IgD-negative memory B cell (primary cell): ENCODE results near the gene ORAI3. TPM values are rescaled to one million over a fixed set of nuclear protein-coding genes. Genes with fewer than 3 reads are reported as not detected.

Source experiments
- H3K27ac Mint-ChIP-seq, 3 donors: one replicate each; pipeline ENCODE4 v1.8.0; 2020 to 2022; ENCODE audit warnings: mild to moderate bottlenecking in 3 of 3, mixed read lengths in 3 of 3, moderate library complexity in 1 of 3
- H3K27me3 Mint-ChIP-seq: one replicate; pipeline ENCODE4 v1.8.0; 2021; ENCODE audit warnings: mixed read lengths
- H3K36me3 Mint-ChIP-seq: one replicate; pipeline ENCODE4 v1.8.0; 2020; ENCODE audit warnings: mild to moderate bottlenecking, mixed read lengths
- H3K4me1 Mint-ChIP-seq, 3 donors: one replicate each; pipeline ENCODE4 v1.8.0; 2020 to 2022; ENCODE audit warnings: mixed read lengths in 3 of 3, mild to moderate bottlenecking in 1 of 3
- H3K4me3 Mint-ChIP-seq, 4 donors: one replicate each; pipeline ENCODE4 v1.8.0; 2020 to 2022; ENCODE audit warnings: mild to moderate bottlenecking in 4 of 4, mixed read lengths in 4 of 4, moderate library complexity in 3 of 4
- H3K9me3 Mint-ChIP-seq, 3 donors: one replicate each; pipeline ENCODE4 v1.8.0; 2020 to 2021; ENCODE audit warnings: mixed read lengths in 3 of 3, mild to moderate bottlenecking in 1 of 3
- polyA plus RNA-seq: library from polyadenylated mRNA; unstranded; fragments of 300-500 nt; fragmentation: Illumina TruSeq; gene quantifications from one replicate; pipeline ENCODE4 v1.2.3, GENCODE V29; 2021

Gene ORAI3
- polyA plus RNA-seq, 1 donor from 2014 or later = 68.8 TPM

DNA sequence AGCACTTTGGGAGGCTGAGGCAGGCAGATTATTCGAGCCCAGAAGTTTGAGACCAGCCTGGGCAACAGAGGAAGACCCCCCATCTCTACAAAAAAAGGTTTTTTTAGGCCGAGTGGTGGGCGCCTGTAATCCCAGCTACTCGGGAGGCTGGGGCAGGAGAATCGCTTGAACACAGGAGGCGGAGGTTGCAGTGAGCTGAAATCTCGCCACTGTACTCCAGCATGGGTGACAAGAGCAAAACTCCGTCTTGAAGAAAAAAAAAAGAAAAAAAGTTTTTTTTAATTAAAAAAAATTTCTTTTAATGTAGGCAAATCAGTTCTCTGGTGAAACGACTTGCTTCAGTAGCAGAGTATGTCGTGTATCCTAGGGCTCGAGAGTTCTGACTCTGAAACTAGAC lies 47.1 kb downstream of the ORAI3 start:
- Mint-ChIP-seq H3K4me3 (peak overlapping the region; percentile 71 to 92 (median 89)), H3K4me1 (peaks cover 0 to 6% (median 4%) of the 10 kb centered on the region in 3 donors), H3K36me3 (no peaks in the 10 kb centered on the region), H3K27ac (peak overlapping the region in 2 of 3 donors; percentile 21 to 45), H3K9me3 (no peaks in the 10 kb centered on the region), H3K27me3 (peaks cover 2% of the 10 kb centered on the region)

DNA sequence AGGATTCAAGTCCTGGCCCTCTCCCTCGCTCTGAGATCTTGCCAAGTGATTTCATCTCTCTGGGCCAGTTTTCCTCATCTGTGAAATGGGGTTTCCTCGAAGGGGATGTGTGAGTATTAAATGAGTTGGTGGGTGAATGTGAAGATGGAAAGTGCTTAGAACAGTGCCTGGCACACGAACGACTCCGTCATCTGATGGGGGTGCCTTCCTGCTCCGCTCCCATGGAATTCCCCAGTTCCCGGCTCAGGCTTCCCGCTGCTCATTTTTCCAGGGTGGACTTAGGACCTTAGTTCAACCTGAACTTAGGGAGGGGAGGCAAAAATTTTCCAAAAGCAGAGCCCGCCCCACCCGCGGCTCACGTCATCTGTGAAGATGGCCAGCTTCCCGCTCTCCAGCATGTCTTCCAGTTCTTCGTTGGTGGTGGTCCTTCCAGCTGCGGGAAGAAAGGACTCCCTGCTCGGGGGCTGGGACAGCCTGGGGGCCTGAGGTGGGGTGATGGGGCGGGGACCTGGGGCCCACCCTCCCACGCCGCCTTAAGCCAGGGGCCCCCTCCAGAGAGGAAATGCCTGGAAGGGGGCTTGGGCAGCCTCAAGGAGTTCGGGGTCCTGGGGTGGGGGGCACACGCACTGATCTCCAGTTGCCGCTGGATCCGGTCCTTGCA lies 47.6 kb downstream of the ORAI3 start:
- H3K36me3 Mint-ChIP-seq = no peaks in the 10 kb centered on the region
- peaks cover 0 to 6% (median 4%) of the 10 kb centered on the region in 3 donors for H3K4me1 Mint-ChIP-seq
- H3K27me3 Mint-ChIP-seq = peaks cover 2% of the 10 kb centered on the region
- H3K27ac Mint-ChIP-seq = peak overlapping the region; percentile 45 to 92 (median 68)
- peak overlapping the region; percentile 78 to 97 (median 90) for H3K4me3 Mint-ChIP-seq
- H3K9me3 Mint-ChIP-seq = no peaks in the 10 kb centered on the region

DNA sequence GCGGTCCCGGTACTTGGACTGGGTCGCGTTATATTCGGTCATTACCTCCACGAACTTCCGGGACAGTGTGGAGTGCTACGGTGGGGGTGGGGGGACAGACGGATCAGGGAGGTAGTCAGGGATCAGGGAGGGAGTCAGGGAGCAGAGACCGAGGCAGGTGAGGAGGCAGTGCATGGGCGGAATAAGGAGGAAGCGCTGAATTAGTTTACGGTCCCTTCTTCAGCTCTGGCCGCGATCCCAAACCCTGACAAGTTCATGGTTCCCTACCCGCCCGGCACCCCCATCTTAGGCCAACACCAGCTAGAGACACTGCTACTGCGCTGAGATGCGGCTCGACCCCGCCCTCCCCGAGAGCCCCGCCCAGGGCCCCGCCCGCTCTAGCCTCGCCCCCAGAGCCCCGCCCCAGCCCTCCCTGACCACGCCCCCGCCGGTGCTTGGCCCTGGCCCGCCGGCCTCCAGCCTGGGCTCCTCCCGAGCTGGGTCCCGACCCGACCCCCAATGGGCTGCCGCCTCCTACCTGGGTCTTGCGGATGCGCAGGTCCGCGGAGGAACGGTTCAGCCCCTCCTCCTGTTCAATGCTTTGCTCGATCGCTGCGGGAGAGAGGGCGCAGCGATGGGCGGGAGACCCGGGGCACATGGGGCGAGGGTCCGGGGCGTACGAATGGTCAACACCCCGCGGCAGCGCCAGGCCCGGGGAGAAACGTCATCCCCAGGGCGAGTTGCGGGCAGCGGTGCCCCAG lies 48.3 kb downstream of the ORAI3 start:
- peaks cover 2% of the 10 kb centered on the region for H3K27me3 Mint-ChIP-seq
- H3K27ac Mint-ChIP-seq = peak overlapping the region; percentile 45 to 92 (median 68)
- peaks cover 0 to 6% (median 4%) of the 10 kb centered on the region in 3 donors for H3K4me1 Mint-ChIP-seq

DNA sequence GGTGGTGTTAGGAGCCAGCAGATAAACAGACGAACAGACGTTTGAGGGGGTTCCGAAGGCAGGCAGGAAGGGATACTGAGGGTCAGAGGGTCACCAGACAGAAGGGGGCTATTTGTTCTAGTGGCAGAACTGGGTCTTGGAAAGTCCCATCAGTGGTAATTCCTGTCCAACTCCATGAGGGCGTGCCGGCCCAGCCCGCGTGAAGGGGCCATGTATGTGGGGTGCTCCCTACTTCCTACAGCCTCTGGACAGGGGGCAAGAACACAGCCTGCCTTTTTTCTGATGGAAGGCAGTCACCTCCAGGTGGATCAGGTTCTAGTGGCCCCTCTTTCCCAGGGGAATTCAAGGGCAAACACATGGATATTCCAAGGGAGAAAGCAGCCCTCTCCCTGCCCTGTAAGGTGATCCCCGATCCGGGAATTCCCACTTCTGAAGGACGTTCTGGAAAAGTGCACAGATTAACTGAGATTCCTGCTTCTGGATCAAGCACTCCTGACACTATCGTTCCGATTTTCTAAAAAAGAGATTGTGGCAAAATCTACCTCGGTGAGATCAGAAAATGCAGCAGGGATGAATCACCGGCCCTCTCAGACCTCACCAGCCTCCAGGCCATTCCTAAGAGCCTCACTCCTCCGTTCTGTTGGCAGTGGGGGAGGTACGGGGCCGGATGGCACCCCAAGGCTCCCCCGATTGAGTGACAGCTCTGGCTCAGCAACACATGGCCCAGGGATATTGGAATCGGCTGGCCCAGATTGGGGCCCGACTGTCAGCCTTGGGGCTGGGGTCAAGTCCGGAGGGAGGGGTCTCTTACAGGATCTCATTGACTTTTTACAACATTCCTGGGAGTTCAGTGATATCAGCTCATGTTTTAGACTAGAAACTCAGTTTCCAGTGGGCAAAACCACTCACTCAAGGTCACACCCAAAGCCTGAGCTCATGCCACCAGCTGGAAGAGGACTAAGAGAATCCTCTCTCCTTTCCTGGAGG lies 49.1 kb downstream of the ORAI3 start:
- no peaks in the 10 kb centered on the region for H3K9me3 Mint-ChIP-seq
- no peaks in the 10 kb centered on the region for H3K36me3 Mint-ChIP-seq
- H3K4me3 Mint-ChIP-seq = peak overlapping the region; percentile 78 to 97 (median 90)
- peaks cover 0 to 6% (median 4%) of the 10 kb centered on the region in 3 donors for H3K4me1 Mint-ChIP-seq
- peaks cover 2% of the 10 kb centered on the region for H3K27me3 Mint-ChIP-seq
- H3K27ac Mint-ChIP-seq = peak overlapping the region in 2 of 3 donors; percentile 39 to 68

More for the DNA sequence above, 48.3 kb downstream of the ORAI3 start:
- Mint-ChIP-seq H3K9me3 (no peaks in the 10 kb centered on the region), H3K36me3 (no peaks in the 10 kb centered on the region), H3K4me3 (peak overlapping the region; percentile 78 to 97 (median 90))

DNA sequence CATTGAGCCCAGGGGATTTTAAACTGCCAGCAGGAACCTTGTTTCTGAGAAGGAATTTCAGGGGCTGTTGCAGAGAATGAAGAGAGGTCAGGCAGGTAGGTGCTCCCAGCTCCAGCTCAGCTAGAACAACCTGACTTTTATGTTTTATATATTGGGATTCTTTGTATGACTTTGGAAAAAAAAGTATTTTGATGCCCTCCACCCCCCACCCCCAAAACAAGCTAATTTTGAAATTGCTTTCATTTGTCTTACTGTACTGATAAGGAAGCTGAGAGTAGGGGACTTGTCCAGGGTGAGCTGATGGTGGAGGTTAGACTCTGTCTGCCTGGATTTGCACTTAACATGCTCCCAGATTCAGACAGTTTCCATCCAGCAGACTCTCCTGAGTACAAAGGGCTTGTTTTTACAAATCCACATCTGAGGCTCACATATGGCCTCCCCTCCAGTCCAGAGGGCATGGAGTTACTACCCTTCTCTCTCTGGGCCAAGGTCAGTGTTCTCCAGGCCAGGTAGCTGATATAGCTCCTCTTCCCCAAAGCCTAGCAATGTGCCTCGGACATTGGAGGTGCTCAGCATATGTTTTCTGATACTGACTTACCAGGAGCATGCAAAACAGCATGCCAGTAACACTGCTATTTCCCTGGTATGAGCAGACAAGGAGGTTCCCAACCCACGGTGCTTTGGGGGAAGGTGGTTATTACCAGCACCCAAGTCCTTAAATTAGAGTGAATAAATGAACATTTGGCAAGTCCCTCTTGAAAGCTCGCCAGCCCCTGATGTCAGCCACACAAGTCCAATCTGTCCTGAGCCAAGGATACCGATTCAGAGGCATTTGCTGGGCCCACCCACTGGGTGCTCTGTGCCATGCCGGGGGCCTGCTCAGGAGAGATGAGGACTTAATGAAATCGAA lies 50.2 kb downstream of the ORAI3 start:
- Mint-ChIP-seq H3K4me3 (peak overlapping the region in 2 of 4 donors; percentile 17 to 65), H3K9me3 (no peaks in the 10 kb centered on the region), H3K4me1 (peaks cover 0 to 6% (median 4%) of the 10 kb centered on the region in 3 donors), H3K36me3 (no peaks in the 10 kb centered on the region), H3K27me3 (peaks cover 5% of the 10 kb centered on the region), H3K27ac (no peak overlapping the region)

DNA sequence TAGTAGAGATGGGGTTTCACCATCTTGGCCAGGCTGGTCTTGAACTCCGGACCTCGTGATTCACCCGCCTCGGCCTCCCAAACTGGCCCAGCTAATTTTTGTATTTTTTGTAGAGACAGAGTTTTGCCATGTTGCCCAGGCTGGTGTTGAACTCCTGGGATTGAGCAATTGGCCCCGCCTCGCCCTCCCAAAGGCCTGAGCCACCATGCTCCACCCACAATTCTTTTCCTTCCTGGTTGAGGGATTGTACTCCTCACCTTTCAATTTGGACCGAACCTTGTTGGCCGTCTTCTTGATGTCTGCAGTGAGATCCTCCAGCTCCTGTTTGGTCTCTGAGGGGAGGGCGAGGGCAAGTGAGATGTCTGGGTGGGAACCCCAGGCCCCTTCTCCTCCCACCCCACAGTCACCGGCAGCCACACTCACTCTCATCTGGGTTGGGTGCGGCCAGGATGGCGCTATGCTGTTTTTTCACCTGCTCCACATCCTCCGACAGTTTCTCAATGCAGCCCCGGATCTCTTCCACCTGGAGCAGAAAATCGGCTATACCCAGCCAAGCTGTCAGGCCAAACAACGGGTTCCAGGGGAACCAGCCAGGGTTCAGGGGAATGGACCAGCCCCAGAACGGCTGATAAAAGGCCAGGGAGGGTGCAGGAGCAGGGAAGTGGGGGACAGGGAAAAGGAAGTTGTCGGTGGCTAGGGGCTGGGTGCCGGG lies 52.0 kb downstream of the ORAI3 start:
- Mint-ChIP-seq H3K9me3 (no peaks in the 10 kb centered on the region), H3K4me1 (peaks cover 0 to 4% (median 4%) of the 10 kb centered on the region in 3 donors), H3K27ac (no peak overlapping the region), H3K4me3 (no peak overlapping the region), H3K27me3 (peaks cover 3% of the 10 kb centered on the region), H3K36me3 (no peaks in the 10 kb centered on the region)

DNA sequence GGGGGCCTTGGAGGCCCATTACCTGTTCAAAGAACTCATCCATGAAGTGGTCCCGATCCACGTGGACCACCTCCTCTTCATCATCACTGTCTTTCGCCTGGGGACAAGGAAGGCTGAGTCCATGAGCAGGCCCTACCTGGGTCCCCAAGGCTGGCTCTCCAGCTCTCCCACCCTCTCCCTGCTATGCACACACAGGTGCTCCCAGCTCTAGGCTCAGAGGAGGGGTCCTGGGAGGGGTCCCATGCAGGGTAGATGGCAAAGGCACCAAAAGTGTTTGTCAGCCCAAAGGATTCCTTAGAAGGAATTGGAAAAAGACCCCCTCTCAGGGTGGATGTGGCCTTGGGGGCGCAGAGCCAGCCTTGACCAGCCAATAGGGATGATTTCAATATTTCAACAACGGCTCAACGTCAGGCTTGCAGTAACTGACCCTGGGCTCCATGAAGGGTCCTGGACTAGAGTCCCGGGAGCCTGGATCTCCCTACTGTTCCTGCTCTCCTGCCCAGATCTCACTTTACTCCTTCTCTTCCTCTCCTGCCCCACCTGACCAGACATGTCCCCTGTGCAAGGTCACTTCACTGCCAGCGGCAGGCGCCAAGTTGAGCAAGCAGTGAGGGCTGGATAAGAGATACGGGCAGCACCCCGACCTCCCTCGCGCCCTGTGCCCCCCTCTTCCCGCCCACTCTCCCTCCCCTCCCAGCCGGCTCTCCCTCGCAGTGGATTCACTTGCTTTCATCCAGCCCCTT lies 52.8 kb downstream of the ORAI3 start:
- no peak overlapping the region for H3K27ac Mint-ChIP-seq
- peaks cover 5% of the 10 kb centered on the region for H3K27me3 Mint-ChIP-seq

DNA sequence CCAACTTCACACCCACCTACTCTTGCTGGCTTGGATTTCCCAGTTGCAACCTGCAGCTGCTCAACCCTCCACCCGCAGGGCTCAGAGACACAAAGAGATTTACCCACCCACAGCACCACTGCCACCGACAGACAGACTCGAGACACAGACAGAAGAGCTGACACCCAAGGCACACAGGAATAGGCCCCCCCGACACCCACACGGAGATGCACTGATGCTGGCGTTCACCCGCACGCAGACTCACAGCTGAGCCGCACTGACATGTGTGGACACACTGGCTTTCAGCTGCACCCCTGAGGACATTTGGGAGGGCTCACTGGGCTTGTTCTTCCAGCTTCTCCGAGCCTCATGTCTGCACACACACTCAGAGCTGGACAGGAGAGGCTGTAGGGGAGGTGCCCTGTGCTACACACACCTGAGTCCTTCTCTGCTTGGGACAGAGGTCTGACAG lies 53.4 kb downstream of the ORAI3 start:
- Mint-ChIP-seq H3K4me1 (no peaks in the 10 kb centered on the region), H3K36me3 (peaks cover under 1% of the 10 kb centered on the region), H3K27ac (no peak overlapping the region), H3K9me3 (no peaks in the 10 kb centered on the region), H3K4me3 (no peak overlapping the region), H3K27me3 (peaks cover 6% of the 10 kb centered on the region)

More for the DNA sequence above, 52.8 kb downstream of the ORAI3 start:
- Mint-ChIP-seq H3K4me1 (no peaks in the 10 kb centered on the region), H3K9me3 (no peaks in the 10 kb centered on the region), H3K4me3 (no peak overlapping the region), H3K36me3 (no peaks in the 10 kb centered on the region)

DNA sequence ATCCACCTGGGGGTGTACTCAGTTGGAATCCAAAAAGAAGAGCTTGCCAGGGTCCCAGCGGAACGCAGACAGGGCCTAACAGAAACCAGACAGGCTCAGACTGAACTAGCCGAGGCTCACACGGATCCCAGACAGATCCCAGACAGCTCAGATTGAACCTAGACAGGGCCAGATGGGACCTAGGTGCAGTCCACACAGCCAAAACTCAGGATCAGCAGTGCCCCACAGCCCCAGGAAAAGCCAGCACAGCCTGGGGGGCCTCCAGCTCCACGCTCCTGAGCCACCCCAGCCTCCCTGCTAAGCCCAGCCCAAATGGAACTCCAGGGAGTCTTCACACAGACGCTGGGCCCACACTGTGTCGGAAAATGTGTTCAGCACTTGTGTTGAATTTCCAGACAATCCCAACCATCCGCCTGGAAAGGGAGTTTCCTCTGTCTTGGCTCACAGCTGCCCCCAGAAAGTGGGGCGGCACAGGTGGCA lies 54.0 kb downstream of the ORAI3 start:
- Mint-ChIP-seq H3K4me1 (no peaks in the 10 kb centered on the region), H3K27ac (no peak overlapping the region), H3K4me3 (no peak overlapping the region)

DNA sequence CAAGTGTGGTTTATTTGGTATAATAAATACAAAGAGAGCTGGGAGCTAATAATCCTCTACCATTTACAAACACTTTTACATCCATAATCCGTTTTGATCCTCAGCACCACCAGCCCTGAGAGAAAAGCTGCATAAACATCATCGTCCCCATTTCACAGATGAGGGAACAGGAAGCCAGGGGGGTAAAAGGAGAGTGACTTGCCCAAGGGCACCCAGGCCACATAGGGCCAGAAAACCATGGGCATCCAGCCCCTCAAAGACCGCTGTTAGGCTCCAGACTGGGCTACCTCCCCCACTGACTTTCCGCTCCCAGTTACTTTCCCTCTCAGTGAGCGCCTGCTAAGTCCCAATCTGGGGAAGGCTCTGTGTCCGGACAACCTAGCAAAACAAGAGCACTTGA lies 54.9 kb downstream of the ORAI3 start:
- Mint-ChIP-seq H3K4me3 (no peak overlapping the region), H3K9me3 (no peaks in the 10 kb centered on the region), H3K27me3 (peaks cover 10% of the 10 kb centered on the region)

More for the DNA sequence above, 54.0 kb downstream of the ORAI3 start:
- Mint-ChIP-seq H3K36me3 (peaks cover 1% of the 10 kb centered on the region), H3K27me3 (peaks cover 7% of the 10 kb centered on the region), H3K9me3 (no peaks in the 10 kb centered on the region)

More for the DNA sequence above, 54.9 kb downstream of the ORAI3 start:
- H3K27ac Mint-ChIP-seq = no peak overlapping the region
- H3K4me1 Mint-ChIP-seq = no peaks in the 10 kb centered on the region
- H3K36me3 Mint-ChIP-seq = peaks cover 1% of the 10 kb centered on the region
